Right atrium auricular region (tissue), 2 donors: ENCODE results near the gene RSPO1. TPM values are rescaled to one million over a fixed set of nuclear protein-coding genes. Genes with fewer than 3 reads are reported as not detected.
"Not testable (repeated sequence)": the region's sequence is repeated elsewhere in the genome, so short reads cannot be mapped to it uniquely, and the experiment has no call there.

ENCODE experiments used
- DNase-seq: peaks from one replicate; pipeline ENCODE4 v3.0.0-alpha.2; 2019; ENCODE audit warnings: low spot score
- H3K27ac ChIP-seq, 2 donors: fragments of 200-600 bp; sonication (generic); 1 replicate in 1 of 2; 2 replicates in 1 of 2; pipeline ENCODE4 v1.5.1; 2016 to 2019
- H3K27me3 ChIP-seq, 2 donors: fragments of 200-600 bp; sonication (generic); one replicate each; pipeline versions ENCODE4 v1.5.1 to v1.6.0; 2017 to 2019
- H3K36me3 ChIP-seq: fragments of 200-600 bp; sonication (generic); one replicate; pipeline ENCODE4 v1.5.1; 2016
- H3K4me1 ChIP-seq, 2 donors: fragments of 200-600 bp; sonication (generic); one replicate each; pipeline versions ENCODE4 v1.5.1 to v1.6.0; 2017 to 2019
- H3K4me3 ChIP-seq, 2 donors: fragments of 200-600 bp; sonication (generic); 1 replicate in 1 of 2; 2 replicates in 1 of 2; pipeline ENCODE4 v1.5.1; 2017 to 2019; ENCODE audit warnings: mild to moderate bottlenecking in 1 of 2, moderate library complexity in 1 of 2
- H3K9me3 ChIP-seq, 2 donors: fragments of 200-600 bp; sonication (generic); one replicate each; pipeline ENCODE4 v1.5.1; 2019
- total RNA-seq, 2 donors: library from RNA; depleted of rRNA; stranded (reverse); fragments of >200 nt; gene quantifications; one replicate each; pipeline ENCODE4 v1.1.0, GENCODE V29; 2016
- TF ChIP-seq, protein P1 (sequence below), 2 donors: fragments of 200-600 bp; sonication (generic); IDR thresholded peaks; one replicate each; pipeline ENCODE4 v1.5.1; 2019; ENCODE audit warnings: antibody characterized with exemption in 2 of 2

Gene RSPO1
- total RNA-seq, 2 donors from 2014 or later: 6.3 to 9.1 TPM

DNA sequence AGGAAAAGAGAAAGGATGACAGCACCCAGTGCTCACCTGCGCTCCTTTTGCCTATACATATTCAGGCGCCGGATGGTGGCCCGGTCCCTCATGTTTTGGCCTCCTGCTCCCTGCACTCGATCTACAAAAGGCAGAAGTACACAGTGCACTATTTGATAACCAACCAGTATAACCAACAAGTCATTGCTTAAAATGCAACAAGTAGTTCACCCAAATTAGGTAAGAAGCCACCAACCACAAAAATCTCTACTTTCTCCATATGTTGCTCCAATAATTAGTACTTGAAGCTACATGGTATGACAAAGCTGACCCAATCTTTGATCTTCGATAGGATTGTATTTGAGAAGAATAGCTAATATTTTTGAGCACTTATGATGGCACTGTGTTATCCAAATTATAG is 41.0 kb downstream of the RSPO1 start:
- TF ChIP-seq, protein P1, sequence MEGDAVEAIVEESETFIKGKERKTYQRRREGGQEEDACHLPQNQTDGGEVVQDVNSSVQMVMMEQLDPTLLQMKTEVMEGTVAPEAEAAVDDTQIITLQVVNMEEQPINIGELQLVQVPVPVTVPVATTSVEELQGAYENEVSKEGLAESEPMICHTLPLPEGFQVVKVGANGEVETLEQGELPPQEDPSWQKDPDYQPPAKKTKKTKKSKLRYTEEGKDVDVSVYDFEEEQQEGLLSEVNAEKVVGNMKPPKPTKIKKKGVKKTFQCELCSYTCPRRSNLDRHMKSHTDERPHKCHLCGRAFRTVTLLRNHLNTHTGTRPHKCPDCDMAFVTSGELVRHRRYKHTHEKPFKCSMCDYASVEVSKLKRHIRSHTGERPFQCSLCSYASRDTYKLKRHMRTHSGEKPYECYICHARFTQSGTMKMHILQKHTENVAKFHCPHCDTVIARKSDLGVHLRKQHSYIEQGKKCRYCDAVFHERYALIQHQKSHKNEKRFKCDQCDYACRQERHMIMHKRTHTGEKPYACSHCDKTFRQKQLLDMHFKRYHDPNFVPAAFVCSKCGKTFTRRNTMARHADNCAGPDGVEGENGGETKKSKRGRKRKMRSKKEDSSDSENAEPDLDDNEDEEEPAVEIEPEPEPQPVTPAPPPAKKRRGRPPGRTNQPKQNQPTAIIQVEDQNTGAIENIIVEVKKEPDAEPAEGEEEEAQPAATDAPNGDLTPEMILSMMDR (IDR thresholded peaks at IDR 0.05): no peak
- Histone ChIP-seq H3K36me3 (peaks cover 39% of the 10 kb centered on the region), H3K4me3 (no peak overlapping the region), H3K27me3 (no peaks in the 10 kb centered on the region), H3K4me1 (peaks cover 0 to 22% of the 10 kb centered on the region in 2 donors), H3K27ac (no peak overlapping the region), H3K9me3 (no peaks in the 10 kb centered on the region)
- no peak for DNase-seq

DNA sequence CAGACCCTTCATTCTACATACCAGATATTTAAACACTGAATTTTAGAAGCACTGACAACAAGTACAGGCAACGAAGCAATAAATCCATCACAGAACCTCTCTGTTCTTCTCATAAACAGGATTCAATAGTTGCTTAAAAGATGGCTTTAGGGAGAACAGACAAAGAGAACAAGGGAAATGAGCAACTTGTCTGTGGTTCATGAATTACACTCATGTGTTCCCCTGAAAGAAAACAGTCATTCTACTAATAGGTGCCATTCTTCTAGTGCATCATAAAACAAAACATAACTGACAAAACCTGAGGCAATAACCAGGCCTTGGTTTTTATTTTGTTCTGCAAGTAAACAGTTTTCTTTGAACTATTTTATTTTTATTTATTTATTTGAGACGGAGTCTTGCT is 45.8 kb downstream of the RSPO1 start:
- H3K4me3 ChIP-seq: no peak overlapping the region
- H3K9me3 ChIP-seq: no peaks in the 10 kb centered on the region
- H3K36me3 ChIP-seq: peaks cover 66% of the 10 kb centered on the region
- peaks cover 0 to 5% of the 10 kb centered on the region in 2 donors for H3K4me1 ChIP-seq
- H3K27ac ChIP-seq: no peak overlapping the region
- TF ChIP-seq, protein P1 (IDR thresholded peaks at IDR 0.05): no peak
- DNase-seq: no peak
- no peaks in the 10 kb centered on the region for H3K27me3 ChIP-seq

DNA sequence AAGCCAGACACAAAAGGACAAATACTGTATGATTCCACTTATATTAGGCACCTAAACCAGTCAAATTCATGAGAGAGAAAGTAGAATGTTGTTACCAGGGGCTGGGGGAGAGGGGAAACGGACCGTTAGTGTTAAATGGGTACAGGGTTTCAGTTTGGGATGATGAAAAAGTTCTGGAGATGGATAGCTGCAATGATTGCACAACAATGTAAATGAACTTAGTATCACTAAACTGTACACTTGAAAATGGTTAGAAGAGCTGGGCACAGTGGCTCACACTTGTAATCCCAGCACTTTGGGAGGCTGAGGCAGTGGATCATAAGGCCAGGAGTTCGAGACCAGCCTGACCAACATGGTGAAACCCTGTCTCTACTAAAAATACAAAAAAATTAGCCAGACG is 50.1 kb downstream of the RSPO1 start:
- H3K27me3 ChIP-seq, H3K27ac ChIP-seq, H3K9me3 ChIP-seq, H3K4me1 ChIP-seq, H3K4me3 ChIP-seq, DNase-seq: not testable (repeated sequence)
- peaks cover 74% of the 10 kb centered on the region for H3K36me3 ChIP-seq

DNA sequence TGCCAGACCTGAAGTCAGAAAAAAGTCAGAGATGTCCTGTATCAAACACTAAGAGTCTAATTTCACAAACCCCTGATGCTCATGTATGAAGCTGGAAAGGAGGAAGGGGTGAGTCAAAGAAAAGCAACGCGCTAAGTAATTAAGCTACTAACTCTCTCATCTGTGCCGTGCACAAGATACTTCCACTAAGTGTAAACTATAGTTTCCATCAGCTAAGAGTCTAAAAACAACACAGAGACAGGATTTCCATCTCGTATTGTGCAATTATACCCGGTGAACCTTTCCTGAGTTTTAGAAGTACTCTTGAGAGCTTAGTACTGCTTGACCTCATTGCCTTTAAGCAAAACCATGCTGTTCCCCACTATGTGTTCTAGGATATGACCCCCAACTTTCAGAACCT is 59.0 kb downstream of the RSPO1 start:
- no peak overlapping the region for H3K4me3 ChIP-seq
- no peaks in the 10 kb centered on the region for H3K9me3 ChIP-seq
- H3K4me1 ChIP-seq: no peaks in the 10 kb centered on the region
- no peaks in the 10 kb centered on the region for H3K27me3 ChIP-seq
- no peak overlapping the region for H3K27ac ChIP-seq
- H3K36me3 ChIP-seq: peaks cover 90% of the 10 kb centered on the region
- DNase-seq: no peak
- TF ChIP-seq, protein P1 (IDR thresholded peaks at IDR 0.05): no peak

DNA sequence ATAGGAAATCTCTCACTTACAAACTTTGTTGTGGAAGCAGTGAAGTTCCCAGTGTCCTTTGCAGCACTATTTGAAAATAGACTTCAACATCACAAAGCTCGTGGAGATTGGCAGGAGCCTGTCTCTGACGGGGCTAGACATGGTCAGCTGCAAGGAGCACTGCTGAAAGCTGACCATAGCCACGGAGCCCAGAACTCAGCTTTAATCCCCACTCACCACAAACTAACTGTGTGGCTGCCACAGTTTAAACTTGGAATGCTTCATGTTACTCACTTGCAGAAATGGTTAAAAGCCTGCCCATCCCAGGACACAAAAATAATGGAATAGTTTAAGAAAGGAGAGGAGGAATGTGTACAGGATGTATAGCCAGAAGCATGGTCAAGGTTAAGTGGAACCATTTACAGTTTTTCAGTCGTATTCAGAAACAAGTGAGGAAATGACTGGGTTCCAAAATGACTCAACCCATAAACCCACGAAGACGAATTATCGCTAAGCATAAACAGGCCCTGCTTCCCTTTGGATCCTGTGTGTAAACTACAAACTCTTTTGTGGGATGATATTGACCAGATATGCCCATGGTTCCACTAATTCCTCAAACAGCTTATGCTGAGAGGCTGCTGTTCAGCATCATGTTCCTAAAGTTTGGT is 59.7 kb downstream of the RSPO1 start:
- no peaks in the 10 kb centered on the region for H3K27me3 ChIP-seq
- H3K4me1 ChIP-seq: no peaks in the 10 kb centered on the region
- H3K36me3 ChIP-seq: peaks cover 90% of the 10 kb centered on the region
- no peak overlapping the region for H3K4me3 ChIP-seq
- no peak overlapping the region for H3K27ac ChIP-seq
- no peak for DNase-seq
- TF ChIP-seq, protein P1 (IDR thresholded peaks at IDR 0.05): no peak
- no peaks in the 10 kb centered on the region for H3K9me3 ChIP-seq

DNA sequence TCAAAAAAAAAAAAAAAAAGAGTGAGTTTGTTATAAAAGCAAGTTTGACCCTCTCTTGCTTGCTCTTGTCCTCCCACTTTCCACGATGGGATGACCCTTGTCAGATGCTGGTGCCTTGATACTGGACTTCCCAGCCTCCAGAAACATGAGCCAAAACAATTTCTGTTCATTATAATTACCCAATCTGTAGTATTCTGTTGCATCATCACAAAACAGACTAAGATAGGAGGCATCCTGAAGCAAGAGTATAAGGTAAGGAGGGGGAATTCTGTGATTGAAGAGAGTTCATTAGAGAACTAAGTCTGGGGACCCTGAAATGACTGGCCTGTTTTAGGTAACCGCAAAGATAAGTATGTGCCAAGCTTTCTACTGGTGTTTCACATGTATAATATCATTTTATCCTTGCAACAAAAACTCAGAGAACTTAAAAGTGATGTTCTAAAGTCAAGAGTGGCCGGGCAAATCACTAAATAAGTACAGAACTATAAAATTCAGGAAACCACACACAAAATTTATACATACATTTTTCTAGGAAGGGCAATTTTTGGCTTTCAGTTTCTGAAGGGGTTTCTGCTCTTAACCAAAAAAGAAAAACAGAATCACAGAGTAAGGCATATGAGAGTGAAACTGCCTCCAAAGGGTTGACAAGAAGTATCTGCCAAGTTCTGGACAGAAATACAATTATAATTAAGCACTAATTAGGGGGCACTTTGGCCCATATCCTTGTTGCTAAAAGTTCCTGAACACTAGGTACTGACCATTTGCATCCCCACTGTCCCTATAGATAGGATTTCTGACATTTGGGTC is 64.0 kb downstream of the RSPO1 start:
- no peaks in the 10 kb centered on the region for H3K9me3 ChIP-seq
- H3K4me3 ChIP-seq: no peak overlapping the region
- no peak for DNase-seq
- H3K27ac ChIP-seq: no peak overlapping the region
- H3K27me3 ChIP-seq: no peaks in the 10 kb centered on the region
- TF ChIP-seq, protein P1 (IDR thresholded peaks at IDR 0.05): no peak
- no peaks in the 10 kb centered on the region for H3K4me1 ChIP-seq
- H3K36me3 ChIP-seq: peaks cover 100% of the 10 kb centered on the region
